ENCODE data around the gene NINJ1.

NINJ1 gene

DNA sequence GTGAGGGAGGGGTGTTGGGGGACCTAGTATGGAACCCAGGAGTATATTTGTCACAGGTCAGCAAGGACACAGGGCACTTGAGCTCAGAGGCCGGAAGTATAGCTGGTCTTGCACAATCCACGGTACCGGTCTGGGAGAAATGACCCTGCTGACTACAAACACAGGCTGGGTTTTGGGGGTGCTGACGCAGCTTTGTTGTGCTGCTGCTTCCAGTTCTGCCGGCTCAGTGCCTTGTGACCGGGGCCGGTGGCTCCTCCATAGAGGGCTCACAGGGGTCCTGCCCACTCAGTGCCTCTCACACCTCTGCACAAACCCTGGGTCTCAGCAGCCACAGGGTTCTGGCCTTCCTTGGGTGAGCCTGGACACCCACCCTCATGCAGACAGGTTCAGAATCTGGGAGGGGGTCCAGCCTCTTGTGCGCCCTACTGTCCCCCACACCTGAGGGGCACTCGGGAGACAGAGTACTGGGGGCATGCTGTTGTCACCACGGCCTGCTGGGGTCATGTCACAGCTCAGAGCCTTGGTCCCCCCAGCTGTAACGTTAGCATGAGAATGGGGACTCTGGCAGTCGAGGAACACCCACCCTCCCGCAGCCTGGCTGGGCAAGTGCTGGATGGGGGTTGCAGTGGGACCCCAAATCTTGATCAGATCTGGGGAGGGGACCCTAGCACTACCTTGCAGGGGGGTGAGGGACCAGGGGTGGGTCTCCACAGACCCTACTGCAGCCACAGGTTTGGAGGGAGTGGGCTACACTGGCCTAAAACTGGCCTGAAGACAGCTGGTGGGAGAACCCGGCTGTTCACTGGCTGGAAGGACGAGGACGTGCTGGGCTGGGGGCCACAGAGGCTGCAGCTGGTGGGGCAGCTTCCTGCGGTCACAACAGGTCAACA is 17.7 kb downstream of the NINJ1 start:
- no peak overlapping the region; the same call in 1 of the 2 replicates for H3K9ac ChIP-seq (ENCODE audit: low read length)
- H3K4me1 ChIP-seq (ENCODE audit: insufficient read depth, low read length, severe bottlenecking), result peaks cover 66% of the 10 kb centered on the region
- peak overlapping the region; percentile 0; the same call in 1 of the 2 replicates for H3K4me2 ChIP-seq (ENCODE audit: low read length)

DNA sequence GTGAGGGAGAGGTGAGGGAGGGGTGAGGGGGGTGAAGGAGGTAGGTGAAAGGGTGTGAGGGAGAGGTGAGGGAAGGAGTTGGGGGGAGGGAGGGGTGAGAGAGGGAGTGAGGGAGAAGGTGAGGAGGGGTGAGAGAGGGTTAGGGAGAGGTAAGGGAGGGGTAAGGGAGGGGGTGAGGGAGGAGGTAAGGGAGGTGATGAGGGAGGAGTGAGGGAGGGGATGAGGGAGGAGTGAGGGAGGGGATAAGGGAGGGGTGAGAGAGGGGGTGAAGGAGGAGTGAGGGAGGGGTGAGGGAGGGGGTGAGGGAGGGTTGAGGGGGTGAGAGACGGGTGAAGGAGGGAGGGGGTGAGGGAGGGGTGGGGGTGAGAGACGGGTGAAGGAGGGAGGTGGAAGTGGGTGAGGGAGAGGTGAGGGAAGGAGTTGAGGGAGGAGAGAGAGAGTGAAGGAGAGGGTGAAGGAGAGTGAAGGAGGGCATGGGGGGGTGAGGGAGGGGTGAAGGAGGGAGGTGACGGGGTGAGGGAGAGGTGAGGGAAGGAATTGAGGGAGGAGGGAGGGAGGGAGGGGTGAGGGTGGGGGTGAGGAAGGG is 18.5 kb downstream of the NINJ1 start:
- no peak overlapping the region for H2AFZ ChIP-seq (ENCODE audit: low read length)
- no peaks in the 10 kb centered on the region for H3K36me3 ChIP-seq (ENCODE audit: insufficient read depth, low read length)
- no peaks in the 10 kb centered on the region for H3K79me2 ChIP-seq (ENCODE audit: insufficient read depth, low read length)
- H3F3A ChIP-seq (ENCODE audit: insufficient read depth, low read length), result no peaks in the 10 kb centered on the region
- H3K27ac ChIP-seq (ENCODE audit: low read depth, low read length, poor library complexity, severe bottlenecking), result no peak overlapping the region
- TF ChIP-seq, protein P1, sequence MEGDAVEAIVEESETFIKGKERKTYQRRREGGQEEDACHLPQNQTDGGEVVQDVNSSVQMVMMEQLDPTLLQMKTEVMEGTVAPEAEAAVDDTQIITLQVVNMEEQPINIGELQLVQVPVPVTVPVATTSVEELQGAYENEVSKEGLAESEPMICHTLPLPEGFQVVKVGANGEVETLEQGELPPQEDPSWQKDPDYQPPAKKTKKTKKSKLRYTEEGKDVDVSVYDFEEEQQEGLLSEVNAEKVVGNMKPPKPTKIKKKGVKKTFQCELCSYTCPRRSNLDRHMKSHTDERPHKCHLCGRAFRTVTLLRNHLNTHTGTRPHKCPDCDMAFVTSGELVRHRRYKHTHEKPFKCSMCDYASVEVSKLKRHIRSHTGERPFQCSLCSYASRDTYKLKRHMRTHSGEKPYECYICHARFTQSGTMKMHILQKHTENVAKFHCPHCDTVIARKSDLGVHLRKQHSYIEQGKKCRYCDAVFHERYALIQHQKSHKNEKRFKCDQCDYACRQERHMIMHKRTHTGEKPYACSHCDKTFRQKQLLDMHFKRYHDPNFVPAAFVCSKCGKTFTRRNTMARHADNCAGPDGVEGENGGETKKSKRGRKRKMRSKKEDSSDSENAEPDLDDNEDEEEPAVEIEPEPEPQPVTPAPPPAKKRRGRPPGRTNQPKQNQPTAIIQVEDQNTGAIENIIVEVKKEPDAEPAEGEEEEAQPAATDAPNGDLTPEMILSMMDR (IDR thresholded peaks at IDR 0.05; ENCODE audit: low read length), result no peak
- no peak for TF ChIP-seq EZH2 (IDR thresholded peaks at IDR 0.05; ENCODE audit: borderline replicate concordance, low read length)
- H3K9me2 ChIP-seq (ENCODE audit: low read depth, low read length), result no peaks in the 10 kb centered on the region
- no peaks in the 10 kb centered on the region for H3K27me3 ChIP-seq (ENCODE audit: insufficient read depth, low read length)
- no peak overlapping the region for H3K4me3 ChIP-seq (ENCODE audit: low read depth, low read length, poor library complexity, severe bottlenecking)
- peaks cover 69% of the 10 kb centered on the region for H3K4me1 ChIP-seq (ENCODE audit: insufficient read depth, low read length, severe bottlenecking)
- H3K9ac ChIP-seq (ENCODE audit: low read length), result no peak overlapping the region
- no peaks in the 10 kb centered on the region for H4K20me1 ChIP-seq (ENCODE audit: insufficient read depth, low read length)
- no peak overlapping the region for H3K4me2 ChIP-seq (ENCODE audit: low read length)
- no peaks in the 10 kb centered on the region for H3K9me3 ChIP-seq (ENCODE audit: low read length)

More for the DNA sequence above, 17.7 kb downstream of the NINJ1 start:
- Histone ChIP-seq H3K9me2 (ENCODE audit: low read depth, low read length) (no peaks in the 10 kb centered on the region), H3K27ac (ENCODE audit: low read depth, low read length, poor library complexity, severe bottlenecking) (peak overlapping the region; percentile 86), H3K4me3 (ENCODE audit: low read depth, low read length, poor library complexity, severe bottlenecking) (no peak overlapping the region), H2AFZ (ENCODE audit: low read length) (no peak overlapping the region), H3K79me2 (ENCODE audit: insufficient read depth, low read length) (no peaks in the 10 kb centered on the region), H3K9me3 (ENCODE audit: low read length) (no peaks in the 10 kb centered on the region), H3F3A (ENCODE audit: insufficient read depth, low read length) (no peaks in the 10 kb centered on the region), H3K36me3 (ENCODE audit: insufficient read depth, low read length) (peaks cover 2% of the 10 kb centered on the region; the same call in 1 of the 2 replicates), H4K20me1 (ENCODE audit: insufficient read depth, low read length) (no peaks in the 10 kb centered on the region), H3K27me3 (ENCODE audit: insufficient read depth, low read length) (no peaks in the 10 kb centered on the region)
- no peak for TF ChIP-seq EZH2 (IDR thresholded peaks at IDR 0.05; ENCODE audit: borderline replicate concordance, low read length)
- TF ChIP-seq, protein P1 (IDR thresholded peaks at IDR 0.05; ENCODE audit: low read length), result no peak

DNA sequence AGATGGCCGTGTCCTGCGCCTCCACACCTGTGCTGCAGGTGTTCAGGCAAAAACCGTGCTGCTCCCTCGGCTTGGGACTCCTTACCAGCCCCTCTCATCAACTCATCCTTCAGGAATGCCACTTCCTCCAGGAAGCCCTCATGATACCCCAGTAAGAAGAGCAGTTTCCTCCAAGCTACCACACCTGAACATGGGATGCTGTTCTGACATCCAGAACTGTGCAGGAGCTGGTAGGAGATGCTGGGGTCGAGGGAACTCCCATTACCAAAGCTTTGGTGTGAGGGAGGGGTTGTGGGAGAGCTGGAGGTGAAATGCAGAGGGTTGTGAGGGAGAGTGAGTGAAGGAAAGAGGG is 19.1 kb downstream of the NINJ1 start:
- Histone ChIP-seq H3K4me2 (ENCODE audit: low read length) (no peak overlapping the region), H4K20me1 (ENCODE audit: insufficient read depth, low read length) (no peaks in the 10 kb centered on the region), H3K79me2 (ENCODE audit: insufficient read depth, low read length) (no peaks in the 10 kb centered on the region), H3F3A (ENCODE audit: insufficient read depth, low read length) (no peaks in the 10 kb centered on the region), H3K4me3 (ENCODE audit: low read depth, low read length, poor library complexity, severe bottlenecking) (no peak overlapping the region), H3K9me3 (ENCODE audit: low read length) (no peaks in the 10 kb centered on the region), H3K4me1 (ENCODE audit: insufficient read depth, low read length, severe bottlenecking) (peaks cover 66% of the 10 kb centered on the region), H2AFZ (ENCODE audit: low read length) (no peak overlapping the region), H3K27ac (ENCODE audit: low read depth, low read length, poor library complexity, severe bottlenecking) (peak overlapping the region; percentile 3), H3K36me3 (ENCODE audit: insufficient read depth, low read length) (no peaks in the 10 kb centered on the region), H3K27me3 (ENCODE audit: insufficient read depth, low read length) (no peaks in the 10 kb centered on the region), H3K9me2 (ENCODE audit: low read depth, low read length) (no peaks in the 10 kb centered on the region), H3K9ac (ENCODE audit: low read length) (no peak overlapping the region)
- TF ChIP-seq, protein P1 (IDR thresholded peaks at IDR 0.05; ENCODE audit: low read length), result no peak
- TF ChIP-seq EZH2 (IDR thresholded peaks at IDR 0.05; ENCODE audit: borderline replicate concordance, low read length), result no peak

Measured in OCI-LY1 (cell line).